Activated naive CD8-positive, alpha-beta T cell treated with anti-CD3 and anti-CD28 coated beads, Interleukin-2, amount 10 ng/mL, durations not matched to agents 7 days and 5 days (primary cell): ENCODE measurements around the gene CLDN7. TPM values are rescaled to one million over a fixed set of nuclear protein-coding genes. Genes with fewer than 3 reads are reported as not detected.

ENCODE experiments used
- ATAC-seq: fragments of 150-1000 bp; cut with Tn5 transposase; one replicate; pipeline ENCODE4 v1.10.0; 2021; ENCODE audit warnings: low read depth, moderate library complexity
- POLR2A ChIA-PET: fragments of 350-600 bp; sonication (Branson Sonifier 250); formaldehyde crosslinking; loops from one replicate; lab custom pipeline; 2021; ENCODE audit warnings: antibody characterized with exemption; lab: Charles Lee
- DNase-seq: peaks from one replicate; pipeline ENCODE4 v3.0.0; 2021
- H3K27ac Mint-ChIP-seq: one replicate; pipeline ENCODE4 v1.8.0; 2022; ENCODE audit warnings: mild to moderate bottlenecking, mixed read lengths
- H3K27me3 Mint-ChIP-seq: one replicate; pipeline ENCODE4 v1.8.0; 2022; ENCODE audit warnings: mild to moderate bottlenecking, moderate library complexity, mixed read lengths
- H3K36me3 Mint-ChIP-seq: one replicate; pipeline ENCODE4 v1.8.0; 2021; ENCODE audit warnings: mild to moderate bottlenecking, mixed read lengths
- H3K4me1 Mint-ChIP-seq: one replicate; pipeline ENCODE4 v1.8.0; 2021; ENCODE audit warnings: mixed read lengths
- H3K4me3 Mint-ChIP-seq: one replicate; pipeline ENCODE4 v1.8.0; 2022; ENCODE audit warnings: mild to moderate bottlenecking, moderate library complexity, mixed read lengths
- H3K9me3 Mint-ChIP-seq: one replicate; pipeline ENCODE4 v1.8.0; 2021; ENCODE audit warnings: mixed read lengths
- total RNA-seq, 2 experiments: library from RNA; stranded (reverse); gene quantifications; one replicate each; pipeline ENCODE4 v1.2.3, GENCODE V29; 2021

The CLDN7 gene
- total RNA-seq, 2 experiments from 2014 or later, result 1.7 to 2.6 TPM

- Mint-ChIP-seq H3K27me3 (peaks cover 30% of the 10 kb centered on the region), H3K9me3 (no peaks in the 10 kb centered on the region), H3K36me3 (no peaks in the 10 kb centered on the region), H3K4me3 (peak within 1 kb of the TSS; percentile 80), H3K4me1 (peaks cover 14% of the 10 kb centered on the region), H3K27ac (no peak within 1 kb of the TSS)
- ATAC-seq (peak; percentile 74), DNase-seq (peak; percentile 89)
- POLR2A ChIA-PET, result interaction anchor here (0.7 to 2.7 kb wide), 8 partner anchors 11 to 407 kb away, joined by 3 to 7 read pairs (median 4); partner anchors contain the start of genes ACADVL, ACAP1, DLG4 and WRAP53
Observed at GRCh38 chr17:7281074-7281952, 19.0 kb upstream of the CLDN7 start, which contains the start of gene SLC2A4. SLC2A4 (plus strand) TSS chr17:7281718; CDS start chr17:7281935, 217 bp downstream.

DNA sequence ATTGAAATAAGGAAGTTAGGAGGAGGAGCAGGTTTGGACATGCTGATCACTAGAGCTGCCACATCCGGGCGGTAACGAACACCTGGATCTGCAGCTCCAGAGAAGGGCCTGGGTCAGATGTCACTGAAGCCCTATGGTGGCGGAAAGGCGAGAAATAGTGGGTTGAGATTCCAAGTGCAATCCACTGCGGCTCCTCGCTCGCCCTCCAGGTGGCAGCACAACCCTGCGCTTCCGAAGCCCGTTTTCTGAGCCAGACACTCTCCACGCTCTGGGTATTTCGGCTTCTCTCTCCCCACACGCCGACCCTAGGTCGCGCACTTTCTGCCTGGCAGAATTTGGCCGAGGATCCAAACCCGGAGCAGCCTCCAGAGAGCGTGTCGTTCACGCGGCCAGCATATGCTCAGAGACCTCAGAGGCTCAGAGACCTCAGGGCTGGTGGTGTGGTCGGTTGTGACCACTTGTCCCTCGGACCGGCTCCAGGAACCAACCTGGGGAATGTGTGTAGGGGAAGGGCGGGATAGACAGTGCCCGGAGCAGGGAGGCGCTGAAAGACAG, 18.3 kb upstream of the CLDN7 start:
- no peak overlapping the region for H3K27ac Mint-ChIP-seq
- H3K4me3 Mint-ChIP-seq, result peak overlapping the region; percentile 80
- DNase-seq, result peak; percentile 90
- no peaks in the 10 kb centered on the region for H3K36me3 Mint-ChIP-seq
- POLR2A ChIA-PET, result interaction anchor here (0.5 to 2.7 kb wide), 8 partner anchors 12 to 407 kb away, joined by 3 to 7 read pairs (median 5); partner anchors contain the start of genes ACADVL, DLG4 and WRAP53
- H3K27me3 Mint-ChIP-seq, result peaks cover 28% of the 10 kb centered on the region
- peaks cover 14% of the 10 kb centered on the region for H3K4me1 Mint-ChIP-seq
- peak; percentile 75 for ATAC-seq
- H3K9me3 Mint-ChIP-seq, result no peaks in the 10 kb centered on the region

DNA sequence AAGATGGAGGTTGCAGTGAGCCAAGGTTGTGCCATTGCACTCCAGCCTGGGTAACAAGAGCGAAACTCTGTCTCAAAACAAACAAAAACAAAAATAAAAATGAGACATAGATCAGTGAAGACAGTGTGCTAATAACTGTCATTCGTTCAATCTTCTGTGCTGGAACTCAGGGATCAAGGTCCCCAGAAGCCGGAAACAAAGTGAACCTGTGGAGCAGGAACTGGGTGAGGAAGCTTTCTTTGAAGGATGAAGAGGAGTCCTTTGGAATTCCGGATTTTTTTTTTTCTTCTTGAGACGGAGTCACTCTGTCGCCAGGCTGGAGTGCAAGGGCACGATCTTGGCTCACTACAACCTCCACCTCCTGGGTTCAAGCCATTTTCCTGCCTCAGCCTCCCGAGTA, 17.2 kb upstream of the CLDN7 start:
- H3K9me3 Mint-ChIP-seq, result no peaks in the 10 kb centered on the region
- H3K4me1 Mint-ChIP-seq, result peaks cover 14% of the 10 kb centered on the region
- no peaks in the 10 kb centered on the region for H3K36me3 Mint-ChIP-seq
- H3K27ac Mint-ChIP-seq, result no peak overlapping the region
- POLR2A ChIA-PET, result interaction anchor here (0.6 kb wide), 1 partner anchor 482 kb away, joined by 5 read pairs; no protein-coding TSS in a partner anchor
- ATAC-seq (no peak), DNase-seq (no peak)
- H3K27me3 Mint-ChIP-seq, result peaks cover 28% of the 10 kb centered on the region
- no peak overlapping the region for H3K4me3 Mint-ChIP-seq

DNA sequence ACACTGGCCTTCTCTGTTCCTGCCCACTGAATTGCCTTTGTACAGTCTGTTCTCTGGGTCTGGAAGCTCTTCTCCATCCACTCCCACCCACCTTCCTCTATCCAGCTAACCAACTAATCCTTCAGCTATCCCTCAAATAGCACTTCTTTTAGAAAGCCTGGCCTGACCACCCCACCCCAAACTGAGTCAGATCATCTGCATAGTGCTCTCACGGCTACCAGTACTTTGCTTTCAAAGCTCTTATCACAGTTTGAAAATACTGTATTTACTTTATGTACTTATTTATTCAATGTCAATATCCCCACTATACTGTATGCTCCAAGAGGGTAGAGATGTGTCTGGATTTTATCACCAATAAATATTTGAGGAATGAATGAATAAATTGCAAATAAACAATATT, 4.5 kb upstream of the CLDN7 start:
- H3K9me3 Mint-ChIP-seq, result no peaks in the 10 kb centered on the region
- ATAC-seq (no peak), DNase-seq (no peak)
- H3K27me3 Mint-ChIP-seq, result peaks cover 33% of the 10 kb centered on the region
- no peak overlapping the region for H3K27ac Mint-ChIP-seq
- no peak overlapping the region for H3K4me3 Mint-ChIP-seq
- POLR2A ChIA-PET, result interaction anchor here (1.3 kb wide), 1 partner anchor 128 kb away, joined by 3 read pairs; the partner anchor contains the start of gene PLSCR3
- H3K4me1 Mint-ChIP-seq, result peaks cover 18% of the 10 kb centered on the region
- H3K36me3 Mint-ChIP-seq, result no peaks in the 10 kb centered on the region

- H3K36me3 Mint-ChIP-seq, result no peaks in the 10 kb centered on the region
- peak overlapping the region; percentile 77 for H3K4me3 Mint-ChIP-seq
- POLR2A ChIA-PET, result no interaction called here
- ATAC-seq (no peak), DNase-seq (no peak)
- H3K9me3 Mint-ChIP-seq, result no peaks in the 10 kb centered on the region
- H3K27ac Mint-ChIP-seq, result peak overlapping the region; percentile 60
- peaks cover 33% of the 10 kb centered on the region for H3K27me3 Mint-ChIP-seq
- peaks cover 22% of the 10 kb centered on the region for H3K4me1 Mint-ChIP-seq
Observed at GRCh38 chr17:7263801-7264078, 1.5 kb upstream of the CLDN7 start.

GRCh38 chr17:7262935-7263800, 890 bp upstream of the CLDN7 start:
- POLR2A ChIA-PET, result no interaction called here
- ATAC-seq (peak; percentile 16), DNase-seq (peak; percentile 41)
- Mint-ChIP-seq H3K36me3 (no peaks in the 10 kb centered on the region), H3K27me3 (peaks cover 33% of the 10 kb centered on the region), H3K27ac (peak overlapping the region; percentile 53), H3K4me3 (peak overlapping the region; percentile 77), H3K9me3 (no peaks in the 10 kb centered on the region), H3K4me1 (peaks cover 22% of the 10 kb centered on the region)

DNA sequence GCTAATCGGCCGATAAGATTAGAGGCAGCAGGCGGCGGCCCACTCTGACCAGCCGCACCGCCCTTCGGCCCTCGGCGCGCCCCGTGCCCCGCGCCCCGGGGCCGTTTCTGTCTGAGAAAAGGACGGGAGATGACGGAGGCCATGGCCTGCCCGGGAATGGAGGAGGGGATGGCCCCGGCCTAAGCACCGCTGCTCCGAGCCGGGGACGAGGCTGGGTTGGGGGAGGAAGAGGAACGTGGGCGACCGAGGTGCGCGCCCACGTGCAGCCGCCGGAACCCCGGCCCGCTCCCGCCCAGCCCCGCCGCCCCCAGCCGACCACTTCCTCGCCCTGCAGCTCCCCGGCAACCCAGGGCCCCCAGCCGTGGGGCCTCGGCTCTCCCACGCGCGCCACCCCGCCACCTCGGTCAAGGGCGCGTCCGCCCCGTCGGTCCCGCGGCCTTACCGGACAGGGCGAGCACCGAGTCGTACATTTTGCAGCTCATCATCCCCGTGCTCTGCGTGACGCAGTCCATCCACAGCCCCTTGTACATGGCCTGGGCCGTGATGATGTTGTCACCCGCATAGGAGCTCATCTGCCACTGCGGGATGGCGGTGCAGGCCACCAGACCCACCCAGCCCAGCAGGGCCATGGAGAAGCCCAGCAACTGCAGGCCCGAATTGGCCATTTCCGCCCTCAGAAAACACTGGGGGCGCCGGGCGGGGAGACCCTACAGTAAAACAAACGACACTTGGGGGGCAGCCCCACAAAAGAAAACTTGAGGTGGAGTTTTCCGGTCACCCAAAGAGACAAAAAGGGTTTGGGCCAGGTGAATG, 693 bp downstream of the CLDN7 start:
- Mint-ChIP-seq H3K27ac (peak overlapping the region; percentile 51), H3K27me3 (peaks cover 26% of the 10 kb centered on the region), H3K36me3 (no peaks in the 10 kb centered on the region), H3K9me3 (no peaks in the 10 kb centered on the region), H3K4me3 (peak overlapping the region; percentile 70), H3K4me1 (peaks cover 20% of the 10 kb centered on the region)
- POLR2A ChIA-PET, result interaction anchor here (0.7 to 1.1 kb wide), 2 partner anchors 10 to 41 kb away, joined by 3 to 5 read pairs; partner anchors contain the start of gene CTDNEP1
- DNase-seq (peak; percentile 64), ATAC-seq (peak; percentile 38)

- H3K4me1 Mint-ChIP-seq, result peaks cover 20% of the 10 kb centered on the region
- H3K36me3 Mint-ChIP-seq, result no peaks in the 10 kb centered on the region
- ATAC-seq, result peak; percentile 58
- no peak overlapping the region for H3K27ac Mint-ChIP-seq
- H3K4me3 Mint-ChIP-seq, result peak overlapping the region; percentile 63
- no peaks in the 10 kb centered on the region for H3K9me3 Mint-ChIP-seq
- no peak for DNase-seq
- POLR2A ChIA-PET, result interaction anchor here (0.7 to 1.1 kb wide), 2 partner anchors 10 to 40 kb away, joined by 3 to 5 read pairs; partner anchors contain the start of gene CTDNEP1
- peaks cover 25% of the 10 kb centered on the region for H3K27me3 Mint-ChIP-seq
Observed at GRCh38 chr17:7260651-7261378, 1.5 kb downstream of the CLDN7 start.

GRCh38 chr17:7260151-7260550, 2.1 kb downstream of the CLDN7 start:
- H3K27ac Mint-ChIP-seq, result no peak overlapping the region
- H3K4me3 Mint-ChIP-seq, result peak overlapping the region; percentile 35
- ATAC-seq, result no peak

GRCh38 chr17:7259555-7259889, 2.8 kb downstream of the CLDN7 start:
- POLR2A ChIA-PET, result interaction anchor here (0.6 to 1.3 kb wide), 5 partner anchors 16 to 150 kb away, joined by 3 to 5 read pairs (median 4); partner anchors contain the start of genes DVL2, GABARAP and PHF23
- Mint-ChIP-seq H3K27ac (no peak overlapping the region), H3K9me3 (no peaks in the 10 kb centered on the region), H3K36me3 (peaks cover 5% of the 10 kb centered on the region), H3K4me3 (no peak overlapping the region), H3K4me1 (peaks cover 20% of the 10 kb centered on the region), H3K27me3 (peaks cover 23% of the 10 kb centered on the region)
- DNase-seq (no peak), ATAC-seq (no peak)

More at GRCh38 chr17:7260151-7260550, 2.1 kb downstream of the CLDN7 start:
- DNase-seq, result no peak
- peaks cover 20% of the 10 kb centered on the region for H3K4me1 Mint-ChIP-seq
- no peaks in the 10 kb centered on the region for H3K9me3 Mint-ChIP-seq
- no peaks in the 10 kb centered on the region for H3K36me3 Mint-ChIP-seq
- H3K27me3 Mint-ChIP-seq, result peaks cover 25% of the 10 kb centered on the region
- POLR2A ChIA-PET, result interaction anchor here (0.8 to 1.3 kb wide), 4 partner anchors 17 to 25 kb away, joined by 3 to 5 read pairs (median 4); partner anchors contain the start of genes DVL2, GABARAP and PHF23

GRCh38 chr17:7258731-7259554, 3.3 kb downstream of the CLDN7 start:
- no peak for ATAC-seq
- H3K27ac Mint-ChIP-seq, result no peak overlapping the region

More at GRCh38 chr17:7258731-7259554, 3.3 kb downstream of the CLDN7 start:
- H3K27me3 Mint-ChIP-seq, result peaks cover 18% of the 10 kb centered on the region
- H3K4me3 Mint-ChIP-seq, result no peak overlapping the region
- H3K36me3 Mint-ChIP-seq, result peaks cover 7% of the 10 kb centered on the region
- POLR2A ChIA-PET, result interaction anchor here (0.6 to 1.3 kb wide), 4 partner anchors 16 to 151 kb away, joined by 3 to 5 read pairs (median 4); partner anchors contain the start of genes GABARAP and PHF23
- peaks cover 21% of the 10 kb centered on the region for H3K4me1 Mint-ChIP-seq
- H3K9me3 Mint-ChIP-seq, result no peaks in the 10 kb centered on the region
- no peak for DNase-seq
